Activated CD4-positive, CD25-positive, alpha-beta regulatory T cell treated with anti-CD3 and anti-CD28 coated beads, Interleukin-2, amount 50 U/mL, for 24 hours (primary cell): ENCODE measurements around the gene DNMT1.
A peak's percentile ranks its signal among the peaks of the same experiment; 100 is the strongest.

Experiments used
- ATAC-seq, 2 donors: fragments of 150-1000 bp; cut with Tn5 transposase; one replicate each; pipeline ENCODE4 v1.10.0; 2021; ENCODE audit warnings: mild to moderate bottlenecking in 1 of 2, moderate library complexity in 1 of 2

DNMT1 gene

GRCh38 chr19:10092648-10093294 lies 102.0 kb downstream of the DNMT1 start:
- ATAC-seq, result no peak

GRCh38 chr19:10091895-10092641 lies 102.7 kb downstream of the DNMT1 start:
- ATAC-seq, result no peak

GRCh38 chr19:10091370-10091687 lies 103.4 kb downstream of the DNMT1 start:
- ATAC-seq, result no peak

- no peak for ATAC-seq
Observed at GRCh38 chr19:10089801-10090375, 104.9 kb downstream of the DNMT1 start.

- no peak for ATAC-seq
Observed at GRCh38 chr19:10088949-10089554, 105.7 kb downstream of the DNMT1 start.

- no peak for ATAC-seq
Observed at GRCh38 chr19:10087296-10088061, 107.3 kb downstream of the DNMT1 start.

- ATAC-seq, result peak in 1 of 2 donors; percentile 15
Observed at GRCh38 chr19:10086591-10087192, 108.1 kb downstream of the DNMT1 start.

GRCh38 chr19:10085641-10086590 lies 108.8 kb downstream of the DNMT1 start, which contains the start of gene SHFL:
TSS of gene SHFL (plus strand) at chr19:10086317. CDS start at chr19:10086428, 111 bp downstream.
- ATAC-seq, result peak; percentile 94

GRCh38 chr19:10084803-10085202 lies 110.0 kb downstream of the DNMT1 start:
- no peak for ATAC-seq

GRCh38 chr19:10083911-10084310 lies 110.8 kb downstream of the DNMT1 start:
- no peak for ATAC-seq
